Retinal pigment epithelial cell (primary cell): ENCODE measurements around the gene SRP19.
"Not testable (repeated sequence)": the region's sequence is repeated elsewhere in the genome, so short reads cannot be mapped to it uniquely, and the experiment has no call there.

ENCODE experiments used
- DNase-seq: peaks from one replicate; pipeline ENCODE4 v3.0.0-alpha.2; 2010; ENCODE audit warnings: low read depth
- H3K4me3 ChIP-seq: 2 replicates; pipeline ENCODE4 v1.5.1; 2011; ENCODE audit warnings: mild to moderate bottlenecking, low read length, control low read depth, moderate library complexity
- TF ChIP-seq, protein P1 (sequence below): conservative IDR thresholded peaks from 2 replicates; pipeline ENCODE4 v1.5.1; 2011; ENCODE audit warnings: low read depth, low read length, control low read depth, inconsistent platforms

Gene SRP19

DNA sequence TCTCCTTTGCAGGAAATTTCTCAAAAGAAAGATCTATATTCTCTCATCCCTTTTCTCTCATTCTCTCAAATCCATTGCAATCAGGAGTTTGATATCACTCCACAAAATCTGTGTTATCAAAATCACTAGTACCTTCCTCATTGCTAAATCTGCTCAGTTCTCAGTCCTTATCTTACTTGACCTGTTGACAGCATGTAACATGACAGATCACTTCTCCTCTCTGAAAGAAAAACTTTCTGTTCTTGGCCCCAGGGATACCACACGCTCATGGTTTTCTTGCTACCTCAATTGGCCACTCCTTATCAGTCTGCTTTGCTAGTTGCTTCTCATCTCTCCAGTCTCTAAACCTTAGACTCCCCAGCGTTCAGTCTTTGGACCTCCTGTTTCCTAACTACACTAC is 22.1 kb downstream of the SRP19 start:
- H3K4me3 ChIP-seq: no peak overlapping the region
- DNase-seq: no peak
- TF ChIP-seq, protein P1, sequence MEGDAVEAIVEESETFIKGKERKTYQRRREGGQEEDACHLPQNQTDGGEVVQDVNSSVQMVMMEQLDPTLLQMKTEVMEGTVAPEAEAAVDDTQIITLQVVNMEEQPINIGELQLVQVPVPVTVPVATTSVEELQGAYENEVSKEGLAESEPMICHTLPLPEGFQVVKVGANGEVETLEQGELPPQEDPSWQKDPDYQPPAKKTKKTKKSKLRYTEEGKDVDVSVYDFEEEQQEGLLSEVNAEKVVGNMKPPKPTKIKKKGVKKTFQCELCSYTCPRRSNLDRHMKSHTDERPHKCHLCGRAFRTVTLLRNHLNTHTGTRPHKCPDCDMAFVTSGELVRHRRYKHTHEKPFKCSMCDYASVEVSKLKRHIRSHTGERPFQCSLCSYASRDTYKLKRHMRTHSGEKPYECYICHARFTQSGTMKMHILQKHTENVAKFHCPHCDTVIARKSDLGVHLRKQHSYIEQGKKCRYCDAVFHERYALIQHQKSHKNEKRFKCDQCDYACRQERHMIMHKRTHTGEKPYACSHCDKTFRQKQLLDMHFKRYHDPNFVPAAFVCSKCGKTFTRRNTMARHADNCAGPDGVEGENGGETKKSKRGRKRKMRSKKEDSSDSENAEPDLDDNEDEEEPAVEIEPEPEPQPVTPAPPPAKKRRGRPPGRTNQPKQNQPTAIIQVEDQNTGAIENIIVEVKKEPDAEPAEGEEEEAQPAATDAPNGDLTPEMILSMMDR: no peak

DNA sequence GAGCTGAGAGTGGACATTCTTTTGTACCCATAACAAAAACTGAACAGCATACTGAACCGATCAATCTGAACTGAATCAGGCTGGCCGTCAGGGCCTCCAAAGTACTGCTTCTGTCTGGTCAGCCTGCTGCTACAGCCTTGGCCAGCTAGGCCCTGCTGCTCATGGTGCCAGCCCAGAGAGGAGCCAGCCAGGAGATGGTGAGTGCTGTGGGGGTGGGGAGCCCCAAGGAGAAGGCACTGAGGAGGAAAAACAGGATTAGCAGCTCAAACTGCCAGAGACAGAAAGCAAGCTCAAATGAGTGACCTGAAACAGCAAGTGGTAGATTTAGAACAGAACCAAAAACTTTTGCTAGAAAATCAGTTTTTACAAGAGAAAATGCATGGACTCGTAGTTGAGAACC is 23.9 kb downstream of the SRP19 start:
- H3K4me3 ChIP-seq: no peak overlapping the region
- TF ChIP-seq, protein P1: no peak
- peak; percentile 17 for DNase-seq

DNA sequence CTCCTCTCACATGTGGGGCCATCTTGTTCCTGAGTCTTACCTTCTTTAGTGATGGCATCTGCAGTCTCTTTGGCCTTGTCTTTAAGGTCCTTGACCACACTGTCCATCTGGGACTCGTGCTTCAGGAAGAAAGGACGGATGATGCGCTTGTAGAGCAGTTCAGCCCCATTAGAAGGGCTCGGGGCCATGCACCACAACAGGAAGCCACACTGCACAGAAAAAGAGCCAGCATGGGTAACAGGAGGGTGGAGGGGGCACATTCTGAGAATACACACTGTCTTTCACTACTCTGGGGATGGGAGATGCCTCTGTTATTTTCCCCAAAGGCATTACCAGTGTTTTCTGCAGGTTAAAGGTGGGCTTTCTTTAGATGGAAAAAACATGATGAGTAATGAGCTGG is 25.9 kb downstream of the SRP19 start:
- DNase-seq: no peak
- H3K4me3 ChIP-seq: no peak overlapping the region
- TF ChIP-seq, protein P1: no peak

DNA sequence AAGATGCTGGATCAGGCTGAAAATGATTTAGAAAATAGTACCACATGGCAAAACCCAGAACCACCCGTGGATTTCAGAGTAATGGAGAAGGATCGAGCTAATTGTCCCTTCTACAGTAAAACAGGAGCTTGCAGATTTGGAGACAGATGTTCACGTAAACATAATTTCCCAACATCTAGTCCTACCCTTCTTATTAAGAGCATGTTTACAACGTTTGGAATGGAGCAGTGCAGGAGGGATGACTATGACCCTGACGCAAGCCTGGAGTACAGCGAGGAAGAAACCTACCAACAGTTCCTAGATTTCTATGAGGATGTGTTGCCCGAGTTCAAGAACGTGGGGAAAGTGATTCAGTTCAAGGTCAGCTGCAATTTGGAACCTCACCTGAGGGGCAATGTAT is 31.0 kb downstream of the SRP19 start:
- DNase-seq, H3K4me3 ChIP-seq: not testable (repeated sequence)

DNA sequence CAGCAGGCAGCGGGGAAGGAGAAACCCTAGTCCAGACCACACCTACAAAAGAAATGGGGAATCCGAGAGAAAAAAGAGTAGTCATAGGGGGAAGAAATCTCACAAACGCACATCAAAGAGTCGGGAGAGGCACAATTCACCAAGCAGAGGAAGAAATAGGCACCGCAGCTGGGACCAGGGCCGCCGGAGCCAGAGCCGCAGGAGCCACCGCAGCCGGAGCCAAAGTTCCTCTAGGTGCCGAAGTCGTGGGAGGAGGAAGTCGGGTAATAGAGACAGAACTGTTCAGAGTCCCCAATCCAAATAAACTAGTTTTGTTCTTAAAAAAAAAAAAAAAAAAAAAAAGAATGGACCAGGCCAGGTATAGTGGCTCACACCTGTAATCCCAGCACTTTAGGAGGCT is 31.7 kb downstream of the SRP19 start:
- DNase-seq: no peak

DNA sequence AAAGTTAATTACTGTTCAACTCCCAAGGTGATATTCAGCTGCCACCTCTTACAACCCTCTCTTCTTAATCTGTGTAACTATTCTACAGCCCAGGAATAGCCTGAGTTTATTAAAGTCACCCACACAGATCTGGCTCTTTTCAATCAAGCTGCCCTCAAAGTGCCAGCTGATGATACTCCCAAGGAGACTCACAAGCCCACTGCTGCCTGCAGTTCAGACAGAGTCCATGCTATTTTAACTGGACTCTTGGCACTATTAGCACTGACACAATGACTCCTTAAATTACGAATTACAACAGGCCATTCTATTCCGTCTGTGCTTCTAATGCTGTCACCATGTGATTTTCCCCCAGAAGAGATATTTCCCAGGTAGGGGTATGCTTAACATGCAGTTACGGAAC is 34.6 kb downstream of the SRP19 start:
- H3K4me3 ChIP-seq: no peak overlapping the region
- no peak for DNase-seq
- TF ChIP-seq, protein P1: no peak

More for the DNA sequence above, 31.7 kb downstream of the SRP19 start:
- TF ChIP-seq, protein P1: no peak
- no peak overlapping the region for H3K4me3 ChIP-seq

DNA sequence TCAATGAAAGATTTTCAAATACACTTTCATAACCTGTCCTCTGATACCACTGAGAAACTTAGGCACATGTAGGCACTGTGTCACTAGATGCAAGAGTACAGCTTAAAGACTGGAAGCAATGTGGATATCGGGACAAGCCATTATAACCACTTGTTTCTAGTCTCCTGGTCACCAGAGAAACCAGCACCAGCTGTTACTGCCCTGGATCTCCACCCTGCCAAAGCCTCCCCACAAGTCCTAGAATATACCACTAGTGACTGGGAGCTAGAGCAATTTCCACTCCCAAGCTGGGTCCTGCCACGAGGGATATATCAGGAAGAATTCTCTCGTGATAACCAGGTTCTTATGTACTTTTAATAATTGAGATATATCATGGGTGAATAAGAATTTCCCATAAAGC is 41.5 kb downstream of the SRP19 start:
- TF ChIP-seq, protein P1: no peak
- no peak for DNase-seq
- no peak overlapping the region for H3K4me3 ChIP-seq

DNA sequence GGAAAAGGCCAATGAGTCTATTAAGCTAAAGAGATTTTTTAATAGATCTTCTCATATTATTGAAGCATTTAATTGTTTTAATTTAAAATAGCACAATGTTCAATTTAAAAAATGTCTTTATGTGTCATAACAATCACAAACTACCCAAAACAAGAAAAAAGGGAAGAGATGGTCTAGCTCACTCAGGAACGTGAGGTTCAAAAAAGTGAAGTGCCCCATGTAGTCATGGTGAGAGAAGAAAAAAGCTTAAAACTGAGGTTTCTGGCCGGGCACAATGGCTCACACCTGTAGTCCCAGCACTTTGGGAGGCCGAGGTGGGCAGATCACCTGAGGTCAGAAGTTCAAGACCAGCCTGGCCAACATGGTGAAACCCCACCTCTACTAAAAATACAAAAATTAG is 43.9 kb downstream of the SRP19 start:
- DNase-seq, H3K4me3 ChIP-seq: not testable (repeated sequence)
